WTC11 (cell line): ENCODE data around the gene MMP21. TPM values are rescaled to one million over a fixed set of nuclear protein-coding genes. Genes with fewer than 3 reads are reported as not detected.

Experiments used
- ATAC-seq: fragments of 200-7000 bp; cut with Tn5 transposase; 2 replicates; pipeline ENCODE4 v1.10.0; 2021; ENCODE audit warnings: mild to moderate bottlenecking, moderate library complexity
- CTCF ChIA-PET: fragments of 300-600 bp; sonication (Branson Sonifier 250); formaldehyde crosslinking; loops from one replicate; lab custom pipeline; 2021; ENCODE audit warnings: antibody characterized with exemption; lab: Charles Lee
- POLR2A ChIA-PET: fragments of 350-600 bp; sonication (Branson Sonifier 250); formaldehyde crosslinking; loops from one replicate; lab custom pipeline; 2021; ENCODE audit warnings: antibody characterized with exemption; lab: Charles Lee
- DNase-seq: peaks from one replicate; pipeline ENCODE4 v3.0.0; 2021; ENCODE audit warnings: low spot score
- H3K27ac Mint-ChIP-seq: 2 replicates; pipeline ENCODE4 v1.8.0; 2021; ENCODE audit warnings: mixed read lengths
- H3K27me3 Mint-ChIP-seq: 2 replicates; pipeline ENCODE4 v1.8.0; 2021; ENCODE audit warnings: low read depth, mild to moderate bottlenecking, moderate library complexity, mixed read lengths
- H3K36me3 Mint-ChIP-seq: 2 replicates; pipeline ENCODE4 v1.8.0; 2021; ENCODE audit warnings: mixed read lengths
- H3K4me1 Mint-ChIP-seq: 2 replicates; pipeline ENCODE4 v1.8.0; 2022; ENCODE audit warnings: mixed read lengths
- H3K4me3 Mint-ChIP-seq: 2 replicates; pipeline ENCODE4 v1.8.0; 2021; ENCODE audit warnings: mild to moderate bottlenecking, moderate library complexity, mixed read lengths
- H3K9me3 Mint-ChIP-seq: 2 replicates; pipeline ENCODE4 v1.8.0; 2021; ENCODE audit warnings: mixed read lengths
- EMX1 ChIP-seq: fragments of 250-450 bp; sonication (Bioruptor Pico); IDR thresholded peaks from 2 replicates; pipeline ENCODE4 v1.8.0; 2021; ENCODE audit warnings: mild to moderate bottlenecking
- FOXJ3 ChIP-seq: sonication (generic); formaldehyde crosslinking; IDR thresholded peaks from 2 replicates; pipeline ENCODE4 v1.9.0; 2021; ENCODE audit warnings: missing genetic modification reagents, mild to moderate bottlenecking, borderline replicate concordance
- FOXK1 ChIP-seq: sonication (generic); formaldehyde crosslinking; IDR thresholded peaks from 2 replicates; pipeline ENCODE4 v1.8.0; 2022; ENCODE audit warnings: mild to moderate bottlenecking, moderate library complexity, missing genetic modification reagents
- GRHL2 ChIP-seq: fragments of 250-450 bp; sonication (Bioruptor Pico); IDR thresholded peaks from 2 replicates; pipeline ENCODE4 v1.8.0; 2022; ENCODE audit warnings: mild to moderate bottlenecking, moderate library complexity; ENCODE audit not compliant: insufficient replicate concordance, severe bottlenecking
- IRF2 ChIP-seq: sonication (generic); formaldehyde crosslinking; IDR thresholded peaks from 2 replicates; pipeline ENCODE4 v1.8.0; 2022; ENCODE audit warnings: low read depth, missing genetic modification reagents, borderline replicate concordance
- NR2C2 ChIP-seq: sonication (generic); formaldehyde crosslinking; IDR thresholded peaks from 2 replicates; pipeline ENCODE4 v1.8.0; 2022; ENCODE audit warnings: mild to moderate bottlenecking, missing genetic modification reagents
- RORB ChIP-seq: fragments of 250-450 bp; sonication (Bioruptor Pico); IDR thresholded peaks from 2 replicates; pipeline ENCODE4 v1.9.0; 2021; ENCODE audit warnings: mild to moderate bottlenecking
- SMAD4 ChIP-seq: sonication (generic); formaldehyde crosslinking; IDR thresholded peaks from 2 replicates; pipeline ENCODE4 v1.8.0; 2022; ENCODE audit warnings: mild to moderate bottlenecking, missing genetic modification reagents
- TEAD4 ChIP-seq: sonication (generic); formaldehyde crosslinking; IDR thresholded peaks from 2 replicates; pipeline ENCODE4 v1.8.0; 2022; ENCODE audit warnings: mild to moderate bottlenecking, missing genetic modification reagents
- ZNF423 ChIP-seq: fragments of 250-450 bp; sonication (Bioruptor Pico); IDR thresholded peaks from 2 replicates; pipeline ENCODE4 v2.1.2; 2022; ENCODE audit warnings: mild to moderate bottlenecking, moderate library complexity
- total RNA-seq: library from RNA; stranded (reverse); gene quantifications from 3 replicates; pipeline ENCODE4 v1.2.3, GENCODE V29; 2021
- TF ChIP-seq, protein P1 (sequence below): sonication (generic); formaldehyde crosslinking; IDR thresholded peaks from 2 replicates; pipeline ENCODE4 v1.8.0; 2023; ENCODE audit warnings: missing genetic modification reagents
- TF ChIP-seq, protein P2 (sequence below): sonication (generic); formaldehyde crosslinking; IDR thresholded peaks from 2 replicates; pipeline ENCODE4 v1.8.1; 2023; ENCODE audit warnings: mild to moderate bottlenecking, missing genetic modification reagents, moderate library complexity
- TF ChIP-seq, protein P3 (sequence below): sonication (generic); formaldehyde crosslinking; IDR thresholded peaks from 2 replicates; pipeline ENCODE4 v1.8.1; 2022; ENCODE audit warnings: low read depth, missing genetic modification reagents, borderline replicate concordance
- TF ChIP-seq, protein P4 (sequence below): fragments of 250-450 bp; sonication (Bioruptor Pico); IDR thresholded peaks from 2 replicates; pipeline ENCODE4 v1.9.0; 2021; ENCODE audit warnings: moderate library complexity, mild to moderate bottlenecking, inconsistent platforms, borderline replicate concordance
- TF ChIP-seq, protein P5 (sequence below): sonication (generic); formaldehyde crosslinking; IDR thresholded peaks from 2 replicates; pipeline ENCODE4 v1.8.1; 2023; ENCODE audit warnings: mild to moderate bottlenecking, missing genetic modification reagents, borderline replicate concordance
- TF ChIP-seq, protein P6 (sequence below): sonication (generic); formaldehyde crosslinking; IDR thresholded peaks from 2 replicates; pipeline ENCODE4 v1.8.0; 2022; ENCODE audit warnings: mild to moderate bottlenecking, missing genetic modification reagents
- TF ChIP-seq, protein P7 (sequence below): sonication (generic); formaldehyde crosslinking; IDR thresholded peaks from 2 replicates; pipeline ENCODE4 v1.8.0; 2023; ENCODE audit warnings: missing genetic modification reagents, mild to moderate bottlenecking, borderline replicate concordance
- TF ChIP-seq, protein P8 (sequence below): sonication (generic); formaldehyde crosslinking; IDR thresholded peaks from 2 replicates; pipeline ENCODE4 v1.8.0; 2023; ENCODE audit warnings: mild to moderate bottlenecking, missing genetic modification reagents

Gene MMP21
- total RNA-seq, 1 experiment from 2014 or later, result not detected

DNA sequence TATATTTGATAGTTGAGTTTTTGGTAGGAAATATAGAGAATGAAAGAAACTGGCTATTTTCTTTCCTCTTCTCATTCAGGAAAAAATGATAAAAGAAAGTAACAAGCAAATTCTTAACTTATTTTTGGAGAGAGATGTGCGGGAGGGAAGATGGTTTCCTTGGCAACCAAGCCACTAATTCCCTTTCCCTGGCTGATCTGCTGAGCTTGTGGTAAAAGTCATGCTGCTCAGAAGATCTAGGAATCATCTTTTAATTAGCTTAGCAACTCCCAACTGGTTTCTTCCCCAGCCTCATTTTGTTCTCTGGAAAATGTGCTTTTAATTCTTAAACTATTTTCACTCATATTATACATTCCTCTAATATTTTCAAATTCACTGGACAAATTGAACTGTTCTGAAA, 35.6 kb upstream of the MMP21 start:
- CTCF ChIA-PET, result no interaction called here
- no peak overlapping the region for H3K27ac Mint-ChIP-seq
- no peak for ATAC-seq
- POLR2A ChIA-PET, result no interaction called here
- TF ChIP-seq, protein P1, sequence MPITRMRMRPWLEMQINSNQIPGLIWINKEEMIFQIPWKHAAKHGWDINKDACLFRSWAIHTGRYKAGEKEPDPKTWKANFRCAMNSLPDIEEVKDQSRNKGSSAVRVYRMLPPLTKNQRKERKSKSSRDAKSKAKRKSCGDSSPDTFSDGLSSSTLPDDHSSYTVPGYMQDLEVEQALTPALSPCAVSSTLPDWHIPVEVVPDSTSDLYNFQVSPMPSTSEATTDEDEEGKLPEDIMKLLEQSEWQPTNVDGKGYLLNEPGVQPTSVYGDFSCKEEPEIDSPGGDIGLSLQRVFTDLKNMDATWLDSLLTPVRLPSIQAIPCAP (CRISPR knock-in tag), result no peak
- no peak for TF ChIP-seq FOXJ3 (CRISPR knock-in tag)
- no peak for TF ChIP-seq NR2C2 (CRISPR knock-in tag)
- no peak for TF ChIP-seq FOXK1 (CRISPR knock-in tag)
- TF ChIP-seq EMX1 (CRISPR knock-in tag), result no peak
- TF ChIP-seq, protein P2, sequence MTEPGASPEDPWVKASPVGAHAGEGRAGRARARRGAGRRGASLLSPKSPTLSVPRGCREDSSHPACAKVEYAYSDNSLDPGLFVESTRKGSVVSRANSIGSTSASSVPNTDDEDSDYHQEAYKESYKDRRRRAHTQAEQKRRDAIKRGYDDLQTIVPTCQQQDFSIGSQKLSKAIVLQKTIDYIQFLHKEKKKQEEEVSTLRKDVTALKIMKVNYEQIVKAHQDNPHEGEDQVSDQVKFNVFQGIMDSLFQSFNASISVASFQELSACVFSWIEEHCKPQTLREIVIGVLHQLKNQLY, result no peak
- TF ChIP-seq TEAD4, result no peak
- TF ChIP-seq, protein P3, sequence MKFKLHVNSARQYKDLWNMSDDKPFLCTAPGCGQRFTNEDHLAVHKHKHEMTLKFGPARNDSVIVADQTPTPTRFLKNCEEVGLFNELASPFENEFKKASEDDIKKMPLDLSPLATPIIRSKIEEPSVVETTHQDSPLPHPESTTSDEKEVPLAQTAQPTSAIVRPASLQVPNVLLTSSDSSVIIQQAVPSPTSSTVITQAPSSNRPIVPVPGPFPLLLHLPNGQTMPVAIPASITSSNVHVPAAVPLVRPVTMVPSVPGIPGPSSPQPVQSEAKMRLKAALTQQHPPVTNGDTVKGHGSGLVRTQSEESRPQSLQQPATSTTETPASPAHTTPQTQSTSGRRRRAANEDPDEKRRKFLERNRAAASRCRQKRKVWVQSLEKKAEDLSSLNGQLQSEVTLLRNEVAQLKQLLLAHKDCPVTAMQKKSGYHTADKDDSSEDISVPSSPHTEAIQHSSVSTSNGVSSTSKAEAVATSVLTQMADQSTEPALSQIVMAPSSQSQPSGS (CRISPR knock-in tag), result no peak
- no peak for TF ChIP-seq RORB (CRISPR knock-in tag)
- no peak for TF ChIP-seq SMAD4
- TF ChIP-seq ZNF423, result no peak
- TF ChIP-seq, protein P4, sequence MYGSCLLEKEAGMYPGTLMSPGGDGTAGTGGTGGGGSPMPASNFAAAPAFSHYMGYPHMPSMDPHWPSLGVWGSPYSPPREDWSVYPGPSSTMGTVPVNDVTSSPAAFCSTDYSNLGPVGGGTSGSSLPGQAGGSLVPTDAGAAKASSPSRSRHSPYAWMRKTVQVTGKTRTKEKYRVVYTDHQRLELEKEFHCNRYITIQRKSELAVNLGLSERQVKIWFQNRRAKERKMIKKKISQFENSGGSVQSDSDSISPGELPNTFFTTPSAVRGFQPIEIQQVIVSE (CRISPR knock-in tag), result no peak
- peaks cover 35% of the 10 kb centered on the region for H3K36me3 Mint-ChIP-seq
- no peak overlapping the region for H3K4me3 Mint-ChIP-seq
- H3K9me3 Mint-ChIP-seq, result no peaks in the 10 kb centered on the region
- no peaks in the 10 kb centered on the region for H3K4me1 Mint-ChIP-seq
- H3K27me3 Mint-ChIP-seq, result no peaks in the 10 kb centered on the region
- no peak for DNase-seq

DNA sequence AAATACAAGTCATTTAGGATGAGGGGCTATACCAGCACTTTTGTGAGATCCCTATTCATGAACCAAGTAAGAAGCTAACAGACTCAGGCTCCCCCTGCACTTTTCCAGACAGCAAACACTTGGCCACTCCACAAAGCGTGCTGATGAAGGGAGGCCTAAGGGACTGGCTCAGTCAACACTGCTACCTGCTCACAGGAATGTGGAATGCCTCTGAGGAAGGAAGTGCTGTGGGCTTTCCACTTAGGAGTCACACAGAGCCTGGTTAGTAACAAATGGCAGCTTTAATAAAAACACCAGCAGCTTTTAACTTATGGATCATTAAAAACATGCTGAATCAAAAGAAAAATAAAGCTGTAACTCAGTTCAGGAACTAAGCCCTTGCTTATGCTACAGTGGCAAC, 32.4 kb upstream of the MMP21 start:
- no peaks in the 10 kb centered on the region for H3K27me3 Mint-ChIP-seq
- no peak for ATAC-seq
- H3K4me1 Mint-ChIP-seq, result peaks cover 8% of the 10 kb centered on the region
- CTCF ChIA-PET, result no interaction called here
- no peaks in the 10 kb centered on the region for H3K9me3 Mint-ChIP-seq
- no peak for TF ChIP-seq SMAD4
- TF ChIP-seq IRF2 (CRISPR knock-in tag), result no peak
- TF ChIP-seq, protein P5, sequence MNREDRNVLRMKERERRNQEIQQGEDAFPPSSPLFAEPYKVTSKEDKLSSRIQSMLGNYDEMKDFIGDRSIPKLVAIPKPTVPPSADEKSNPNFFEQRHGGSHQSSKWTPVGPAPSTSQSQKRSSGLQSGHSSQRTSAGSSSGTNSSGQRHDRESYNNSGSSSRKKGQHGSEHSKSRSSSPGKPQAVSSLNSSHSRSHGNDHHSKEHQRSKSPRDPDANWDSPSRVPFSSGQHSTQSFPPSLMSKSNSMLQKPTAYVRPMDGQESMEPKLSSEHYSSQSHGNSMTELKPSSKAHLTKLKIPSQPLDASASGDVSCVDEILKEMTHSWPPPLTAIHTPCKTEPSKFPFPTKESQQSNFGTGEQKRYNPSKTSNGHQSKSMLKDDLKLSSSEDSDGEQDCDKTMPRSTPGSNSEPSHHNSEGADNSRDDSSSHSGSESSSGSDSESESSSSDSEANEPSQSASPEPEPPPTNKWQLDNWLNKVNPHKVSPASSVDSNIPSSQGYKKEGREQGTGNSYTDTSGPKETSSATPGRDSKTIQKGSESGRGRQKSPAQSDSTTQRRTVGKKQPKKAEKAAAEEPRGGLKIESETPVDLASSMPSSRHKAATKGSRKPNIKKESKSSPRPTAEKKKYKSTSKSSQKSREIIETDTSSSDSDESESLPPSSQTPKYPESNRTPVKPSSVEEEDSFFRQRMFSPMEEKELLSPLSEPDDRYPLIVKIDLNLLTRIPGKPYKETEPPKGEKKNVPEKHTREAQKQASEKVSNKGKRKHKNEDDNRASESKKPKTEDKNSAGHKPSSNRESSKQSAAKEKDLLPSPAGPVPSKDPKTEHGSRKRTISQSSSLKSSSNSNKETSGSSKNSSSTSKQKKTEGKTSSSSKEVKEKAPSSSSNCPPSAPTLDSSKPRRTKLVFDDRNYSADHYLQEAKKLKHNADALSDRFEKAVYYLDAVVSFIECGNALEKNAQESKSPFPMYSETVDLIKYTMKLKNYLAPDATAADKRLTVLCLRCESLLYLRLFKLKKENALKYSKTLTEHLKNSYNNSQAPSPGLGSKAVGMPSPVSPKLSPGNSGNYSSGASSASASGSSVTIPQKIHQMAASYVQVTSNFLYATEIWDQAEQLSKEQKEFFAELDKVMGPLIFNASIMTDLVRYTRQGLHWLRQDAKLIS (CRISPR knock-in tag), result no peak
- no peak for TF ChIP-seq TEAD4
- TF ChIP-seq, protein P6, sequence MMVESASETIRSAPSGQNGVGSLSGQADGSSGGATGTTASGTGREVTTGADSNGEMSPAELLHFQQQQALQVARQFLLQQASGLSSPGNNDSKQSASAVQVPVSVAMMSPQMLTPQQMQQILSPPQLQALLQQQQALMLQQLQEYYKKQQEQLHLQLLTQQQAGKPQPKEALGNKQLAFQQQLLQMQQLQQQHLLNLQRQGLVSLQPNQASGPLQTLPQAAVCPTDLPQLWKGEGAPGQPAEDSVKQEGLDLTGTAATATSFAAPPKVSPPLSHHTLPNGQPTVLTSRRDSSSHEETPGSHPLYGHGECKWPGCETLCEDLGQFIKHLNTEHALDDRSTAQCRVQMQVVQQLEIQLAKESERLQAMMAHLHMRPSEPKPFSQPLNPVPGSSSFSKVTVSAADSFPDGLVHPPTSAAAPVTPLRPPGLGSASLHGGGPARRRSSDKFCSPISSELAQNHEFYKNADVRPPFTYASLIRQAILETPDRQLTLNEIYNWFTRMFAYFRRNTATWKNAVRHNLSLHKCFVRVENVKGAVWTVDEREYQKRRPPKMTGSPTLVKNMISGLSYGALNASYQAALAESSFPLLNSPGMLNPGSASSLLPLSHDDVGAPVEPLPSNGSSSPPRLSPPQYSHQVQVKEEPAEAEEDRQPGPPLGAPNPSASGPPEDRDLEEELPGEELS (CRISPR knock-in tag), result no peak
- TF ChIP-seq GRHL2 (CRISPR knock-in tag), result no peak
- TF ChIP-seq, protein P7, sequence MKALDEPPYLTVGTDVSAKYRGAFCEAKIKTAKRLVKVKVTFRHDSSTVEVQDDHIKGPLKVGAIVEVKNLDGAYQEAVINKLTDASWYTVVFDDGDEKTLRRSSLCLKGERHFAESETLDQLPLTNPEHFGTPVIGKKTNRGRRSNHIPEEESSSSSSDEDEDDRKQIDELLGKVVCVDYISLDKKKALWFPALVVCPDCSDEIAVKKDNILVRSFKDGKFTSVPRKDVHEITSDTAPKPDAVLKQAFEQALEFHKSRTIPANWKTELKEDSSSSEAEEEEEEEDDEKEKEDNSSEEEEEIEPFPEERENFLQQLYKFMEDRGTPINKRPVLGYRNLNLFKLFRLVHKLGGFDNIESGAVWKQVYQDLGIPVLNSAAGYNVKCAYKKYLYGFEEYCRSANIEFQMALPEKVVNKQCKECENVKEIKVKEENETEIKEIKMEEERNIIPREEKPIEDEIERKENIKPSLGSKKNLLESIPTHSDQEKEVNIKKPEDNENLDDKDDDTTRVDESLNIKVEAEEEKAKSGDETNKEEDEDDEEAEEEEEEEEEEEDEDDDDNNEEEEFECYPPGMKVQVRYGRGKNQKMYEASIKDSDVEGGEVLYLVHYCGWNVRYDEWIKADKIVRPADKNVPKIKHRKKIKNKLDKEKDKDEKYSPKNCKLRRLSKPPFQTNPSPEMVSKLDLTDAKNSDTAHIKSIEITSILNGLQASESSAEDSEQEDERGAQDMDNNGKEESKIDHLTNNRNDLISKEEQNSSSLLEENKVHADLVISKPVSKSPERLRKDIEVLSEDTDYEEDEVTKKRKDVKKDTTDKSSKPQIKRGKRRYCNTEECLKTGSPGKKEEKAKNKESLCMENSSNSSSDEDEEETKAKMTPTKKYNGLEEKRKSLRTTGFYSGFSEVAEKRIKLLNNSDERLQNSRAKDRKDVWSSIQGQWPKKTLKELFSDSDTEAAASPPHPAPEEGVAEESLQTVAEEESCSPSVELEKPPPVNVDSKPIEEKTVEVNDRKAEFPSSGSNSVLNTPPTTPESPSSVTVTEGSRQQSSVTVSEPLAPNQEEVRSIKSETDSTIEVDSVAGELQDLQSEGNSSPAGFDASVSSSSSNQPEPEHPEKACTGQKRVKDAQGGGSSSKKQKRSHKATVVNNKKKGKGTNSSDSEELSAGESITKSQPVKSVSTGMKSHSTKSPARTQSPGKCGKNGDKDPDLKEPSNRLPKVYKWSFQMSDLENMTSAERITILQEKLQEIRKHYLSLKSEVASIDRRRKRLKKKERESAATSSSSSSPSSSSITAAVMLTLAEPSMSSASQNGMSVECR (CRISPR knock-in tag), result no peak
- TF ChIP-seq, protein P8, sequence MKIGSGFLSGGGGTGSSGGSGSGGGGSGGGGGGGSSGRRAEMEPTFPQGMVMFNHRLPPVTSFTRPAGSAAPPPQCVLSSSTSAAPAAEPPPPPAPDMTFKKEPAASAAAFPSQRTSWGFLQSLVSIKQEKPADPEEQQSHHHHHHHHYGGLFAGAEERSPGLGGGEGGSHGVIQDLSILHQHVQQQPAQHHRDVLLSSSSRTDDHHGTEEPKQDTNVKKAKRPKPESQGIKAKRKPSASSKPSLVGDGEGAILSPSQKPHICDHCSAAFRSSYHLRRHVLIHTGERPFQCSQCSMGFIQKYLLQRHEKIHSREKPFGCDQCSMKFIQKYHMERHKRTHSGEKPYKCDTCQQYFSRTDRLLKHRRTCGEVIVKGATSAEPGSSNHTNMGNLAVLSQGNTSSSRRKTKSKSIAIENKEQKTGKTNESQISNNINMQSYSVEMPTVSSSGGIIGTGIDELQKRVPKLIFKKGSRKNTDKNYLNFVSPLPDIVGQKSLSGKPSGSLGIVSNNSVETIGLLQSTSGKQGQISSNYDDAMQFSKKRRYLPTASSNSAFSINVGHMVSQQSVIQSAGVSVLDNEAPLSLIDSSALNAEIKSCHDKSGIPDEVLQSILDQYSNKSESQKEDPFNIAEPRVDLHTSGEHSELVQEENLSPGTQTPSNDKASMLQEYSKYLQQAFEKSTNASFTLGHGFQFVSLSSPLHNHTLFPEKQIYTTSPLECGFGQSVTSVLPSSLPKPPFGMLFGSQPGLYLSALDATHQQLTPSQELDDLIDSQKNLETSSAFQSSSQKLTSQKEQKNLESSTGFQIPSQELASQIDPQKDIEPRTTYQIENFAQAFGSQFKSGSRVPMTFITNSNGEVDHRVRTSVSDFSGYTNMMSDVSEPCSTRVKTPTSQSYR (CRISPR knock-in tag), result no peak
- TF ChIP-seq NR2C2 (CRISPR knock-in tag), result no peak
- TF ChIP-seq, all 79 proteins: peak for 0
- POLR2A ChIA-PET, result no interaction called here
- DNase-seq, result no peak
- Mint-ChIP-seq H3K4me3 (no peak overlapping the region), H3K27ac (no peak overlapping the region), H3K36me3 (peaks cover 41% of the 10 kb centered on the region)
